Endothelial cell (in vitro differentiated cells): Measurements from ENCODE around the gene CTSA. TPM values are rescaled to one million over a fixed set of nuclear protein-coding genes. Genes with fewer than 3 reads are reported as not detected.

Experiments used
- DNase-seq: peaks from one replicate; pipeline ENCODE4 v3.0.0; 2021; ENCODE audit warnings: low spot score
- H3K27ac Mint-ChIP-seq: one replicate; pipeline ENCODE4 v1.8.0; 2021; ENCODE audit warnings: mixed read lengths, inconsistent platforms; ENCODE audit not compliant: unreplicated experiment
- H3K27me3 Mint-ChIP-seq: one replicate; pipeline ENCODE4 v1.8.0; 2021; ENCODE audit warnings: mild to moderate bottlenecking, moderate library complexity, mixed read lengths, inconsistent platforms; ENCODE audit not compliant: unreplicated experiment
- H3K36me3 Mint-ChIP-seq: one replicate; pipeline ENCODE4 v1.8.0; 2021; ENCODE audit warnings: mild to moderate bottlenecking, low read depth, mixed read lengths, inconsistent platforms; ENCODE audit not compliant: unreplicated experiment
- H3K4me1 Mint-ChIP-seq: one replicate; pipeline ENCODE4 v1.8.0; 2021; ENCODE audit warnings: mild to moderate bottlenecking, mixed read lengths, inconsistent platforms; ENCODE audit not compliant: unreplicated experiment
- H3K4me3 Mint-ChIP-seq: one replicate; pipeline ENCODE4 v1.8.0; 2021; ENCODE audit warnings: mild to moderate bottlenecking, mixed read lengths, inconsistent platforms; ENCODE audit not compliant: unreplicated experiment
- H3K9me3 Mint-ChIP-seq: one replicate; pipeline ENCODE4 v1.8.0; 2021; ENCODE audit warnings: mixed read lengths, inconsistent platforms; ENCODE audit not compliant: unreplicated experiment
- total RNA-seq: library from RNA; stranded (reverse); fragmentation: NEBNext Ultra II Directional; extraction: Animal tissue kit (Norgen Biotek cat#: 25700); gene quantifications from one replicate; pipeline ENCODE4 v1.2.1, GENCODE V29; 2021; ENCODE audit not compliant: unreplicated experiment
- TF ChIP-seq, protein P1 (sequence below): fragments of 200-600 bp; sonication (generic); IDR thresholded peaks from one replicate; pipeline ENCODE4 v1.5.0; 2021; ENCODE audit warnings: antibody characterized with exemption; ENCODE audit not compliant: unreplicated experiment

Gene CTSA
- total RNA-seq, 1 donor from 2014 or later = 62.7 TPM

DNA sequence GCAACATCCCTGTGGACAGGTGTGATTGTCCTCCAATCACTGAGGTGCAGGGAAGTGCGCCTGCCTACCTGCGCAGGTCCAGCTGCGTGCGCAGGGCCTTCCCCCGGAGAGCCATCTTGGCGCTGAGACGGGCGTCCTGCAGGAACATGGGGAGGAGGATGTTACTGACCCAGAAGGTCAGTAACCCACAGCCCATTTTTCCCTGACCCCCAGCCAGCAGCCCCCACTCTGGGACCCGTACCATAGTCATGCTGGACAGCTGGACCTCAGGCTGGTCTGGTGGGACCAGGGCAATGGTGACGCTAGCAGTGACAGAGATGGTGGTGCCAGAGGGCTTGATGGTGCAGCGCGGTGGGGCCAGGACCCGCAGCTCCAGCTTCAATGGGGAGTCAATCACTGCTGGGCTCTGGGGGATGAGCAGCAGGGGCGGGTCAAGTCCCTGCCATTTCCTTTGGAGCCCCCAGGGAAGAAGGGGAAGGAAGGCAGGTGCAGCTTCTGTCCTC is 11.1 kb downstream of the CTSA start:
- H3K27me3 Mint-ChIP-seq = peaks cover 4% of the 10 kb centered on the region
- no peaks in the 10 kb centered on the region for H3K4me1 Mint-ChIP-seq
- DNase-seq = no peak
- H3K4me3 Mint-ChIP-seq = no peak overlapping the region
- no peak overlapping the region for H3K27ac Mint-ChIP-seq
- TF ChIP-seq, protein P1, sequence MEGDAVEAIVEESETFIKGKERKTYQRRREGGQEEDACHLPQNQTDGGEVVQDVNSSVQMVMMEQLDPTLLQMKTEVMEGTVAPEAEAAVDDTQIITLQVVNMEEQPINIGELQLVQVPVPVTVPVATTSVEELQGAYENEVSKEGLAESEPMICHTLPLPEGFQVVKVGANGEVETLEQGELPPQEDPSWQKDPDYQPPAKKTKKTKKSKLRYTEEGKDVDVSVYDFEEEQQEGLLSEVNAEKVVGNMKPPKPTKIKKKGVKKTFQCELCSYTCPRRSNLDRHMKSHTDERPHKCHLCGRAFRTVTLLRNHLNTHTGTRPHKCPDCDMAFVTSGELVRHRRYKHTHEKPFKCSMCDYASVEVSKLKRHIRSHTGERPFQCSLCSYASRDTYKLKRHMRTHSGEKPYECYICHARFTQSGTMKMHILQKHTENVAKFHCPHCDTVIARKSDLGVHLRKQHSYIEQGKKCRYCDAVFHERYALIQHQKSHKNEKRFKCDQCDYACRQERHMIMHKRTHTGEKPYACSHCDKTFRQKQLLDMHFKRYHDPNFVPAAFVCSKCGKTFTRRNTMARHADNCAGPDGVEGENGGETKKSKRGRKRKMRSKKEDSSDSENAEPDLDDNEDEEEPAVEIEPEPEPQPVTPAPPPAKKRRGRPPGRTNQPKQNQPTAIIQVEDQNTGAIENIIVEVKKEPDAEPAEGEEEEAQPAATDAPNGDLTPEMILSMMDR = no peak
- H3K9me3 Mint-ChIP-seq = no peaks in the 10 kb centered on the region
- peaks cover 19% of the 10 kb centered on the region for H3K36me3 Mint-ChIP-seq

DNA sequence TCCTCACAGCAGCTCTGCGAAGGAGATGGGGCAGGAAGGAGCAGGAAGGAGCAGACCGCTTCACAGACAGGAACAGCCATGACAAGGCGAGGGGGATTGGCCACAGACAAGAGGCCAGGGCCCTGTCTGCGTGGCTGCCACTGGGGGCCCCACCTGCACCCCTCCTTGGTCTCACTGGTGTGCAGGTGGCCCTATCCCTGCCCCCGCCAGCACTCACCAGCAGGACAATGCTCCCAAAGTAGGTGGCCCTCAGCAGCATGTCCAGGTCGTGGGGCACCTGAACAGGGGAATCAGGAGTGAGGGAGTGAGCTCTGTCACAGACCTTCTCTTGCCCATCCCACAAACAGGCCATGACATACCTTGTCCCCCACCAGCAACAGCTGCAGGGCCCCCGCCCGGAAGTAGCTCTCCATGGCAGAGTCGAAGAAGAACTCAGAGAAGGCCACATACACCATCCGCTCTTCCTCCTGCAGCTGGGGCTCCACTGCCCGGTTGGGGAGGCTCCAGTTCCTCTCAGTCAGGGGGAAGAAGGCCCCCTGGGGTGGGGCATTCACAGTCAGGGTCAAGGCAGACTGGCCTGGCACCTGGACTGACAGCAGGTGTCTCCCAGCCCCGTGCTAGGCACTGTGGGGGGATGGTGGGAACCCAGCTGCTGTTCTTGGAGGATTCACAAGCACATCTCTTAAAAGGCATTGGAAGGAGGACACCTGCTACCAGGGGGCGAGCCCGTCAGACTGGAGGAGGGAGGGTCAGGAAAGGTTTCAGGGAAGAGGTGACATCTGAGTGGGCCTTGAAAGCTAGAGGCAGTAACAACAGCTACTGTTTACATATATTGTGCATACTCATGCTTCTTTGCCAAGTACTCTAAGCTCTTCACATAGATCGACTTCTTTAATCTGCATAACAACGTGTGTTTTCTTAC is 13.7 kb downstream of the CTSA start:
- peaks cover 15% of the 10 kb centered on the region for H3K36me3 Mint-ChIP-seq
- DNase-seq = no peak
- TF ChIP-seq, protein P1 = no peak
- peaks cover 7% of the 10 kb centered on the region for H3K27me3 Mint-ChIP-seq
- no peaks in the 10 kb centered on the region for H3K9me3 Mint-ChIP-seq
- H3K4me3 Mint-ChIP-seq = no peak overlapping the region
- no peaks in the 10 kb centered on the region for H3K4me1 Mint-ChIP-seq
- H3K27ac Mint-ChIP-seq = no peak overlapping the region

DNA sequence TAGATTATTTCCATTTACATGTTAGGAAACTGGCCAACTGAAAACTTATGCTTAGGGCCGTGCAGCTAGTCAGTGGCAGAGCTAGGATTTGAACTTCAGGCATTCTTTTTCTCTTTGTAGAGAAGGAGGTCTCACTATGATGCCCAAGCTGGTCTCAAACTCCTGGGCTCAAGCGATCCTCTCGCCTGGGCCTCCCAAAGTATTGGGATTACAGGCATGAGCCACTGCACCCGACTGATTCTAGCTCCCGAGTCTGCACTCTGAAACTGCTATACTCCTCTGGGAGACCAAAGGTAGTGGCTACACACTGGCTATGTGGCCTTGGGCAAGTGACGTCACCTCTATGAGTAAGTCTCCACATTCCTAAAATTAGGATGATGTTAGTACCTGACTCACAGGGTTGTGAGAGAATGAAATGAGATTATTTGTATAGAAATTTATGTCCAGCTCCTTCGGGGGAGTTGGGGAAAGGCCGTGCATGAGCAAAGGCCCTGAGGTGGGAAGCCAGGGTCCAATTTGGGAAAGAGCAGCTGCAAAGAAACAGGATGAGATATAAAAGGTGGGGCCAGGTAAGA is 14.5 kb downstream of the CTSA start:
- no peak for DNase-seq
- peaks cover 15% of the 10 kb centered on the region for H3K36me3 Mint-ChIP-seq
- H3K4me3 Mint-ChIP-seq = no peak overlapping the region
- TF ChIP-seq, protein P1 = no peak
- H3K4me1 Mint-ChIP-seq = peaks cover 2% of the 10 kb centered on the region
- no peak overlapping the region for H3K27ac Mint-ChIP-seq
- H3K27me3 Mint-ChIP-seq = peaks cover 8% of the 10 kb centered on the region
- H3K9me3 Mint-ChIP-seq = no peaks in the 10 kb centered on the region

DNA sequence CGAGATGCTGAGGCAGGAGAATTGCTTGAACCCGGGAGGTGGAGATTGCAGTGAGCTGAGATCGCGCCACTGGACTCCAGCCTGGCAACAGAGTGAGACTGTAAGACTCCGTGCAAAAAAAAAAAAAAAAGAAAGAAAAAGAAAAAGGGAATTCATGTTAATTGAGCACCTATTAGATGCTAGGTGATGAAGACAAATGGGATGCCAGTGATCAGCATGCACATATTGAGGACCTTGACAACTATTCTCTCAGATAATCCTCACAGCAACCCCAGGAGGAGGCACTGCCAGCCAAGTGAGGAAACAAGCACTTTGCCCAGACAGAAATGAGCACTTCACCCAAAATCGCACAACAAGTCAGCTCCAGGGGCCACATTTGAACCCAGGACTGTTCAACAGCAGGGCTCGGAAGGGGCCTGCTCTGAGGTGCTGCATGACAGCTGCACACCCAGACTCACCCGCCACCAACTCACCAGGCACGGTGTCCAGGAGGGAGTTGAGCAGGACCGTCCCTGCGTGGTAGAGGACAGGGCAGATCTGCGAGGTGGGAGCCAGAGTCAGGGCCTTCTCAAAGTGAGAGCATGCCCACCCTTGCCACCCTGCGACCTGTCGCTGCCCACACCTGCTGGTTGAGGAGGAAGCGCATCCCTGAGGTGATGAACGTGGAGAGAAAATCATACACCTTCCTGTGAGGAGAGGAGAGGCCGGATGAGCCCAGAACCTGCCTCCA is 16.2 kb downstream of the CTSA start:
- Mint-ChIP-seq H3K27me3 (peaks cover 10% of the 10 kb centered on the region), H3K4me3 (no peak overlapping the region), H3K4me1 (peaks cover 3% of the 10 kb centered on the region), H3K27ac (no peak overlapping the region), H3K9me3 (no peaks in the 10 kb centered on the region), H3K36me3 (peaks cover 15% of the 10 kb centered on the region)
- DNase-seq = no peak
- TF ChIP-seq, protein P1 = no peak
